ENCODE results near the gene FAM240B.

FAM240B gene

DNA sequence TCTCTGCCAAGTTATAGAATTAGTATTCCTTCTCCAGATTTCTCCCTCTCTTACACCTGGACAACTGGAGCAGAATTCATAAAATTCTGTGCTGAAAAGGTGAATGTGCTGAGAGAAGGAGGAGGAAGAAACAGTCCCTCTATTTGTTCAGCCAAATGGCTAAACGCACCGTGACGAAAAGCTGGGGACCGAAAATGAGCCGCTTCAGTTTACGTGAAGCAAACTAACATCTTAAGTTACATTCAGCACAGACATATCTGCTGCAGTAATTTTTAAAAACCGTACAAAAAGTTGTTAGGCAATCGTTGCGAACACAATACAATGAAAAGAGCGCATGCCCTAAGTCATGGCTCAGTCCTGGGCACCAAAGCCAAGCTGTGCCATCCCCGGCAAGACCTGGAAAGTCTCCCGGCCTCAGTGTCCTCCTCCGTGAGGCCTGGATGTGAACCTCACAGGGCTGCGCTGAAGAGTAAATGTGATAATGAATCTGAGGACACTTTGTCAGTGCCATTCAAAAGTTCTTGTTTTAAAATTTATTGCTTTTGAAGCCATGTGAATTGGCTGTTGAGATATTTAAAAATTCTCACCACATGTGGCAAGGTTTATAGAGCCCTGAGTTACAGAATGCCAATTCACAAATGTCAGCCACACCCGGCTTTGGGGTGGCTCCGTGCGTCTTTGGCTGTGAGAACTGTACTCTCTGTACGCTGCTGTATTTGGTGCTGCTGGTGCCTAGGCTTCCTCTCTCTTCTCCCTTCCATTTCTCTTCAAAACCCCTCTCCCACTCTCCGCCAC is 46.3 kb downstream of the FAM240B start:
- intact Hi-C loops (cut with DNase I): no loop called here
- no peak for DNase-seq

DNA sequence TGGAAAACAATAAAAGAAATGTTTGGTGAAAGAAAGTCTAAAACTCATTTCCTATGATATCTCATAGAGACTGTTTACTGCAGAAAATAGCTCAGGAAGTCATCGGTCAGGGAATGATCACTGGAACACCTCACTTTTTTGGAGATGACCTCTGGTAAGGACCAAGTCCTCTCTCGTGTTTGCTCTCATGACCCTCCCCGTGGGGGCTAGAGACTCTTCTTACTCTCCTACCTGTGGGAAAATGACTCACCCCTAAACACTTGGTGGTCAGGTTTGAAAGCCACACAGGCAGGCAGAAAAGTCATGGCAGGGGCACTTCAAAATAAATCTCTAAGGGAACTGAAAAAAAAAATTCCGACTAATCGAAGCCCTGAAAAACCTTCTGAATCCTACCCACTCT is 48.2 kb downstream of the FAM240B start:
- intact Hi-C loops (cut with DNase I): no loop called here
- DNase-seq: no peak

DNA sequence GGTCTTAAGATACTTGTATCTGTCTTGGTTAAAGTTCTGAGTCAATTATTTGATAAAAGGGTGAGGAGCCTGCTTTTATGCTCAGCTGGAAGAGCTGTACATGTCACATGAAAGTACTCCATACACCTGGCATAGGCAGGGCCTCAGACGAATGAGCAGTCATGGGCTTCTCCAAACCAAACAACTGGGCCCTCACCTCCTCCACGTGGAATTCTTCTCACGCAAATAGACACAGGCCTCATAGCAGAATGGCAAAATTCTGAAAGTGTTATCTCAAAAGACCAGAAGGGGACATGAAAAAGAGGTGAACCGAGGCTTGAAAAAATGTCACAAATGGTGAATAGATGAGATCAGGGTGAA is 48.6 kb downstream of the FAM240B start:
- intact Hi-C loops (cut with DNase I): no loop called here

DNA sequence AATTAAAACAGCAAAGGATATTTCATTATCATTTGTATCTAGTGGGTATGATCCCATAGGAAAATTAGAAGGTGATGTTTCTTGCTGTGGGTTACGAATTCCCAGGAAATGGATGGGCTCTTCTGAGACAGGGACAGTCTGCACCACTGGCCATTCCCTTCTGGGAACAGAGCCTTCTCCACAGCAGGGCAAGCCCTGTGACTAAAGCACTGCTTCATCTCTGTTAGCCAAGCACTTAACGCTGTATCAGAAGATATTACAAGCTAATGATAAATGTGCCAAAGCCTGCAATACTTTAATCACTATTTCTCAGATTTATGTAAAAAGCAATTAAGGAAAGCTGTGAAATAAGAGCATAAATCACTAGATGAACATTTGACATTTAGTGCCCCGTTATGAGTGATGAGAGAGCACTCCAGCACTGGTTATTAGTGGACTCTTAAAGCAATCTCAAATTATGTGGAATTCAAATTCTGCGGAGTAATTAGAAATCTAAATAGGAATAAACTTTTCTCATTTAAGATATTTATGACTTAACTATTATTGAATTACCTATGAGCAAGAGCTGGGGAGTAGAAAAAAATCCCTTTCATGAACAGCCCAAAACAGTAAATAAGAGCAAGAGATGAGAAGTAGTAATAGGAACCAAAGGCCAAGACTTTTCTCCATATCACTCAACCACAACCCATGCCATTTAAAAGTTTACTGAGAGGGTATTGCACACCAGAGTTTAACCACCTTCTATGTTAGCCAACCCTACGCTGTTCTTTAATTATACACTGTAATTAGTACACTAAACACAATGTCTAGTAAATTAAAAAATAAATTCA is 49.2 kb downstream of the FAM240B start:
- intact Hi-C loops (cut with DNase I): no loop called here
- no peak for DNase-seq

More for the DNA sequence above, 48.6 kb downstream of the FAM240B start:
- no peak for DNase-seq

DNA sequence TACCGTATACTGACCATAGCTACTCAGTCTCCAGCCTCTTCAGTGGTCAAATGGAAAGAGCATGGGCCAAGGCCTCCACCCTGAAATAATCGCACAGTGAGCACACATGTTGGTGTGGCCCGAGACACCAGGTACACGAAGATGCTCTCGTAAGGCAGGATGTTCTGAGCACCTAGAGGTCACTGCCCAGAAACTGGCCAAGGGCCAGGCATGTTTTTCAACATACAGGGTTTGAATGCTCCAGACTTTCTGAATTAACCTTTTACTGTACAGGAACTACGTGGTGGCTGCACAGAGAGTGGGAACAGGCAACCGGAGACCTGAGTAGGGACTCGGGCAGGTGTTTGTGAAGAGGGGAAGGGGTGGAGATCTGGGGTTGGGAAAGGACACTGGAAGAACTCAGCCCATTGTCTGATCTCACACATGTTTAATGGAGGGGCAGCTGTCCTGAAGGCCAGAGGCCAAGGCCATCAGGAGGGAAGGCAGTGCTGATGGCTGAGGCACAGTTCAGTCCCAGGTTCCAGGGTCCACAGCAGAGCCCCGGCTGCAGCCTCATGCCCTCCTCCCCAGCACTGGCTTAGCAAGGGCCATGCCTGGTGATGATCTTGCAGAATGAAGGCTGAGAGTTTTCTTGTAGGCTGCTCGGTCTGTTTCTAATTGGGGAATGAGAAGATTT is 51.0 kb downstream of the FAM240B start:
- no peak for DNase-seq
- intact Hi-C loops (cut with DNase I): no loop called here

DNA sequence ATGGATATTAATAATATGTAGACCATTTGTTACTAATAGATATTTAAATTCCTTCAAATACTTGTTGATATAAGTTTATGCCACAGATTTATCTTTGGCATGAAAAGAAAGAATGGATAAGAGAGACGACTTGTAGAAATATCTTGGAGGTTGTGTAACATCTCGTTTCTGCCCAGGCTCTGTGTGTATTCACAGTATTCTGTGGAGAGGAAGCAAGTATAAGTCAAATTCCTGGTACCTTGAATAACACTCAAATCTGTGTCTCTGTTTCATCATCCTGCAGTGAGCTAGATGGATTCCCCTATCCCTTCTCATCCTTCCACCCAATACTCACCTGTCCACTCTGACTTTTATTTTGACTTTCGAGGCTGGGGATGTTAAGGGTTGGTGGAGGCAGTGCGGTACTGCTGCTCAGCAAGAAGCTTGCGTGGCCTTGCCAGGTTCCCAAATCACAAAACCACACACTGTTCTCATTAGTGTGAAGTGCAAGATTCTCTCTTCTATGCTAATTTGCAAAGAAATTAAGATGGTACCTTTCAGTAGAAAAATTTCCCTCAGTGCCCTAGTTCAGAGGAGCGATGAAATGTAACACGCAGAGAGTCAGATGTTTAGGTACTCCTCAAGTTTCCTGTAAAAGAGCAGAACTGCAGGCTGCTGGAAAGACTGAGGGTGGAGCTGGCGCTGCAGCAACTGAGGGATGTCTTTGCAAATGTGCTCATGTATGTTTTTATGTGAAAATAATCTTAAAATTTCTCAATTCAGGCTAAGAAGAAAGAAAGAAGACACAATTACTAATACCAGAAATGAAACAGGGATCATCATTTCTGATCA is 57.0 kb downstream of the FAM240B start:
- intact Hi-C loops (cut with DNase I): loop anchor here (5.0 kb wide), 1 partner anchor 39 kb away; no protein-coding TSS in a partner anchor

DNA sequence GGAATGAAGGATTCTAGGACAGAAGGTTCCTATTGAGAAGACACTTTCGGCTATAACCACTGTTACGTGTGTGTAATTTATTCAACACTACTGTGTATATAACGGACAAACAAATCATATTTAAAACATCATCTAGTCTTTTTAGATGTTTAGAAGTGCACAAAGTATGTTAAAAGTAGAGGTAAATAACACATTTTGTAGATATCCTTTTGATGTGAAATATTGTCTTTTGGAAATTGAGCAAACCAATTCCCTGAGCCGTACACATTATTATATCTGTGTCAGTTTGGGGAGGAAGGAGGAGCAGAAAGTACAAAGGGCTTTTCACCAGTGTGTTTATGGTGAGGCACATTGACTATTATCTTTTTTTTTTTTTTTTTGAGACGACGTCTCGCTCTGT is 60.4 kb downstream of the FAM240B start:
- DNase-seq: no peak
- intact Hi-C loops (cut with DNase I): no loop called here

More for the DNA sequence above, 57.0 kb downstream of the FAM240B start:
- peak in 9 of 10 donors; percentile 41 to 95 (median 61) for DNase-seq

DNA sequence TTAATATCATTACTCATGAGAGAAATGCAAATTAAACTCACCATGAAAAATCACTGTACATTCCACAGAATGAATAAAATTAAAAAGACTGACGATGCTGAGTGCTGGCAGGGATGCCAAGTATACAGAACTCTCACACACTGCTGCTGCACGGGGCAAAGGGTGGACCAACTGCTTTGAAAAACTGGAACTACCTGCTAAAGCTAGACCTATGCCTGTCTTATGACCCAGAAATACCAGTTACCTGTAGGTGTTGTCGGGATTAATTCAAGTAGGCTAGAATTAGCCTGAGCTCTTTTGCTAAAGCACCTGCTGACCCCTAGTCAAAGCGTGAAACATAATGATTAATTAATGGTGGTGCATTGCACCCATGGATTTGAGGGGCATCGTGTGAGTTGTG is 63.0 kb downstream of the FAM240B start:
- no peak for DNase-seq
- intact Hi-C loops (cut with DNase I): no loop called here

DNA sequence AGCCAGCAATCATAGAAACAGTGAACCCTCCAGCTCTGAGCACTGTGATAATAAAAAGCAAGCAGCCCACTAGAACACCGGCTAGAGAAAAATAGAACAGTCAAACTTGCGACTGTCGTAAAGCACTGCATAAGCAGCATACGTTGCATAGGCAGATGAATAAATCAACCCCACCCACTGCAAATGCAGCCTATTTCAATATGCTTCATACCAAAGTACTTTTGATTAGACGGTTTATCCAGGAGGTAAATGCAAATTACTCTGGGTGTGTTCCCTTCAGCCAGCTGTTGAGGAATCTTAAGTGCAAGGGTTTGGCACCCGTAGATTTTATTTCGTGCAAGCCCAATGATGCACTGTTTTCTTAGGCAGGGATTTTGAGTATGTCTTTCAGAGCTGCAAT is 67.4 kb downstream of the FAM240B start:
- DNase-seq: no peak
- intact Hi-C loops (cut with DNase I): no loop called here

DNA sequence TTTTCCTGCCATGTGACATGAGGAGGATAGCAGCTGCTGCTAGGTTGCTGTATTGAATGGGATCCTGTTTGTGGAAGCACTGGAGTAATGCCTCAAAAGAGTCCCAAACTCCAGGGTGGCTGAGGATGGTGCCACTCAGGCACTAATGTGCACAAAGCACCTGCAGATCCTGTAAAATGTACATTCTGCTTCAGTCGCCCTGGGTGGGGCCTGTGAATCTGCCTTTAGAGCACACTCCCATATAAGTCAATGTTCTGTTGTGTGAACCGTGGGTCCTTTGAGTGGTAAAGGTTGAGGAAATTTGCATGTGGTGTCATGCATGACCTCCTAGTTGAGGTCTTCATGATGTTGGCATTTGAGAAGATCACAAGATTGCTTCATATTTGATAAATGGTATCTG is 67.9 kb downstream of the FAM240B start:
- intact Hi-C loops (cut with DNase I): no loop called here
- DNase-seq: no peak

DNA sequence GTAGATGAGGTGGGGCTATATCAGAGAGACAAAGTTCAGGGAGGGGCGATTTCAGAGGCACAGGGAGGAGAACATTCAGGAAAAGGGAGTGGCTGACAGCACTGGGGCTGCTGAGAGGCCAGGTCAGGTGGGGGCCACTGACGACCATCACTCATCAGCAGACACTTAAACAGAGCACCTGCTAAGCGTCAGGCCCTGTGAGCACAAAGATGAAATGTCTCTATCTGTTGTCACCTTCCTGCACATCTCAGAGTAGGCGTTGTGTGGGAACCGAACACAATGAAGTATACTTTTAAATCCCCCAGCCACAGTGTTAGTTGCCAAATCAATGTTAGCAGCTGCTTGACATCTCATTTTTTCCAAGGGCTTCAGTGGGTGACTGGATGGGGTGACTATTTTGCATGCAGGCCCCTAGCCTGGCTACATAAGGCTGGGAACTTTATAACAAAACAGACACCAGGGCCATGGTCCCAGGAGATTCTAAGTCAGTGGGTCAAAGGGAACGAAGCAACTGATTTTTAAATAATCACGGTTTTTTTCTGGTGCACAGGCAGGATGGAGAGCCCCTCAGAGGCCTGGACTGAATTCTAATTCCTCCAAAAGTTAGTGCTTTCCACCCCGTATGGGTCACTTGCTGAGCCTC is 68.4 kb downstream of the FAM240B start:
- no peak for DNase-seq
- intact Hi-C loops (cut with DNase I): no loop called here

DNA sequence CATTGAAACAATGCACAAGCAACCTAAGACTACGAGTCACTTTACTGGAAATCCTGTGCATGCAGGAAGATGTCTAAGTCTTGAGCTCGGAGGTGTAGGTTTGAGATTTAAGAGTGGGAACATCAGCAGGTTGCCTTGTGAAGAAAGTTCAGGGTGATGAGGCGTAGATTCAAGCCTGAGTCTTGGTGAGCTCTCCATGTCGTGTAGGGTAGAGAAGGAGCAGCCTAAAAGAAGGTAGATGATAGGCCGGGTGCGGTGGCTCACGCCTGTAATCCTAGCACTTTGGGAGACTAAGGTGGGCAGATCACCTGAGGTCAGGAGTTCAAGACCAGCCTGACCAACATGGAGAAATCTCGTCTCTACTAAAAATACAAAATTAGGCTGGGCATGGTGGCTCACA is 69.4 kb downstream of the FAM240B start:
- intact Hi-C loops (cut with DNase I): no loop called here
- no peak for DNase-seq

DNA sequence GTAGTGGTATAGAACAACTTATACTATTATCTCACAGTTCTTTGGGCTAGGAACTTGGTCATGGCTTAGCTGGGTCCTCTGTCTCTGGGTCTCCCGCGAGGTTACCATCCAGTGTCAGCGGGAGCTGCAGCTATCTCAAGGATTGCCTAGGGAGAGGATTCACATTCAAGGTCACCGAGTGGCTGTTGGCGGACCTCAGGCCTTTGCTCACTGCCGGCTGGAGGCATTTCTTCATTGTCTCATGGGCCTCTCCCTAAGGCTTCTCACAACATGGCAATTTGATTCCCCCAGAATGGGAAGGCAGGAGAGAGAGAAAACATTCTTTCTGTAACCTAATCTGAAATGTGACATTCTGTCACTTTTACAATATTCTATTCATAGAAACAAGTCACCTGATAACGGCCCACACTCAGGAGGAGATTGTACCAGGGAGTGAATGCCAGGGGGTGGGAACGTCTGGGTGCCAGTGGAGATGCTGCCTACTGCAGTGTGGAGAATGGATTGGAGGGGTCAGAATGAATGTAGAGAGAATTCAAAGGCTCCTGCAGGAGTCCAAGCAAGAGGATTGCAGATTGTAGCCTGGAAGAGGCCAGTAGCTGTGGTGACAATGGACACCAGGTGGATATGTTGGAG is 70.1 kb downstream of the FAM240B start:
- intact Hi-C loops (cut with DNase I): no loop called here
- DNase-seq: no peak

DNA sequence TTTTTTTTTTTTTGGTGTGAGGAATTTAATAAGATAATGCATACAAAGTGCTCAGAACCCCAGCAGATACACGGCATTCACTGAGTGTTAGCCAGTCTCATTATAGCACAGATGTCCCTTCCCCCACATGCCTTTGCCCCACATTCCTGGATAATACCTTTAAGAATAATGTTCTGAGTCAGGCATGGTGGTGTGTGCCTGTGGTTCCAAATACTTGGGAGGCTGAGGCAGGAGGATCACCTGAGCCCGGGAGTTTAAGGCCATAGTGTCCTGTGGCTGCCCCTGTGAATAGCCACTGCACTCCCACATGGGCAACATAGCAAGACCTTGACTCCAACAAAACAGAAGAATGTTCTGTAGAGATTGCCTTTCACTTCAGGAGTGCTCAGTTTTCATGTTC is 75.3 kb downstream of the FAM240B start:
- intact Hi-C loops (cut with DNase I): no loop called here
- no peak for DNase-seq
